Measurements from ENCODE around the gene SH3PXD2A. TPM values are rescaled to one million over a fixed set of nuclear protein-coding genes. Genes with fewer than 3 reads are reported as not detected.

The SH3PXD2A gene
- total and polyA plus RNA-seq, 7 donors = 3.0 to 57.7 (median 10.6) TPM

DNA sequence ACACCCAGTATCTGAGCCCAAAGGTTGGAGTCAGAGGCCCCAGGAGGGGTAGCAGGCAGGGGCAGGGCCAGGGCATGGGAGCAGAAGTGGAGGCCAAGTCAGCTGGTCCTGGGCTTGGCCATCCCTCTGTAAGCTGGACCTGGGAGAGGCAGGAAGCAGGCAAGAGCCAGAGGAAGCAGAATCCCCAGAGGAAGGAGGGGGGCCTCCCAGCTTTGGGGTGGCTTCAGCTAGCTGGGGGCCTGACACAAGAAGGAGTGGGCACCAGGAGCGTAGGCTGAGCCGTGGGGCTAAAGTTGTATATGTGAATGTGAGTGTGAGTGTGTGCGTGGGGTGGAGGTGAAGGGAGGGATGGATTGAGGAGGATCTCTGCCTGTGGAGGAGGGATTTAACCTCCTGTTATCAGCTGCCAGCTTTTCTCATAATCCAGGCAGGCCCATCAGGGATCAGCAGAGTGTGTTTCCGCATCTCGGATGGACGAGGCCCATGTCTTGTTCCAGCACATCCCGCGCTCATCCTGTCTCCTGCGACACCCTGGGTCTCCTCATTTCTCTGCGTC is 307.9 kb downstream of the SH3PXD2A start:
- Histone ChIP-seq H3K9me3 (no peaks in the 10 kb centered on the region), H3K27me3 (ENCODE audit: insufficient read depth in 3 of 3, low read length in 2 of 3) (no peaks in the 10 kb centered on the region), H3K27ac (peak overlapping the region; percentile 38), H3K36me3 (ENCODE audit: insufficient read depth in 1 of 2, low read depth in 1 of 2) (no peaks in the 10 kb centered on the region), H3K4me3 (no peak overlapping the region), H3K4me1 (peaks cover 43% of the 10 kb centered on the region)
- 74 to 81% (median 78%) methylated on average over 10 of the region's 10 CpGs for WGBS, 3 donors
- ATAC-seq (no peak), DNase-seq (peak in 1 of 2 donors; percentile 50)
- intact Hi-C loops (cut with DNase I) = no loop called here
- TF ChIP-seq CTCF (IDR thresholded peaks at IDR 0.05) = no peak

GRCh38 chr10:103546401-103546800 is 309.0 kb downstream of the SH3PXD2A start:
- TF ChIP-seq CTCF (IDR thresholded peaks at IDR 0.05) = no peak
- H3K36me3 ChIP-seq (ENCODE audit: insufficient read depth in 1 of 2, low read depth in 1 of 2) = no peaks in the 10 kb centered on the region
- no peaks in the 10 kb centered on the region for H3K27me3 ChIP-seq (ENCODE audit: insufficient read depth in 3 of 3, low read length in 2 of 3)
- H3K4me1 ChIP-seq = peaks cover 43% of the 10 kb centered on the region
- WGBS, 3 donors = 38 to 77% (median 38%) methylated on average over 1 of the region's 1 CpG
- intact Hi-C loops (cut with DNase I) = no loop called here
- no peaks in the 10 kb centered on the region for H3K9me3 ChIP-seq
- no peak overlapping the region for H3K4me3 ChIP-seq
- peak overlapping the region; percentile 6 for H3K27ac ChIP-seq
- ATAC-seq = no peak
- DNase-seq = peak in 1 of 2 donors; percentile 17

GRCh38 chr10:103545771-103546281 is 309.6 kb downstream of the SH3PXD2A start:
- TF ChIP-seq CTCF (IDR thresholded peaks at IDR 0.05) = no peak
- H3K27me3 ChIP-seq (ENCODE audit: insufficient read depth in 3 of 3, low read length in 2 of 3) = no peaks in the 10 kb centered on the region
- intact Hi-C loops (cut with DNase I) = no loop called here
- H3K4me1 ChIP-seq = peaks cover 43% of the 10 kb centered on the region
- no peaks in the 10 kb centered on the region for H3K36me3 ChIP-seq (ENCODE audit: insufficient read depth in 1 of 2, low read depth in 1 of 2)
- H3K4me3 ChIP-seq = no peak overlapping the region
- ATAC-seq = peak; percentile 55 to 71 (median 68)
- DNase-seq = peak in 1 of 2 donors; percentile 50
- H3K9me3 ChIP-seq = no peaks in the 10 kb centered on the region
- peak overlapping the region; percentile 41 for H3K27ac ChIP-seq
- 45 to 52% (median 47%) methylated on average over 4 of the region's 4 CpGs for WGBS, 3 donors

DNA sequence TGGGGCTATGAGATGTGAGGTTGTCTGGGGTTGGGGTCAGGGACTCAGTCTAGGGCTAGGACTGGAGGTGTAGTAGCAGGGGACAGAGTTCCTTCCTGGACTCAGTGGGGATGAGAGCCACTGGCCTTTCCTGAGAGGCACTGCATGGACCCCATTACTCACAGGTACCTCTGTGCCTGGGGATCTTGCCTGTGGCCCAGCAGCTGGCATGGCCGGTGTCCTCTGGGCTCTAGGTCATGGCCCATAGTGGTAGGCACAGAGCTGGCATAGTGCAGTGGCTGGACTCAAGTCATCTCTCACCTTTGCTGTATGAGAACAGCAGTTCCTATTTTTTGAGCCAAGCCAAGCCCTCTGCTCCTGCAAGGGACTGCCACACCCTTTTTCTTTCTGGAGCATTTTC is 310.0 kb downstream of the SH3PXD2A start:
- ATAC-seq (no peak), DNase-seq (no peak)
- Histone ChIP-seq H3K27ac (peak overlapping the region; percentile 41), H3K4me3 (no peak overlapping the region), H3K36me3 (ENCODE audit: insufficient read depth in 1 of 2, low read depth in 1 of 2) (no peaks in the 10 kb centered on the region), H3K27me3 (ENCODE audit: insufficient read depth in 3 of 3, low read length in 2 of 3) (no peaks in the 10 kb centered on the region), H3K9me3 (no peaks in the 10 kb centered on the region), H3K4me1 (peaks cover 43% of the 10 kb centered on the region)
- WGBS, 3 donors = 47 to 70% (median 57%) methylated on average over 1 of the region's 1 CpG
- intact Hi-C loops (cut with DNase I) = no loop called here
- TF ChIP-seq CTCF (IDR thresholded peaks at IDR 0.05) = no peak
